Measurements from ENCODE around the gene SPCS2. TPM values are rescaled to one million over a fixed set of nuclear protein-coding genes. Genes with fewer than 3 reads are reported as not detected.

SPCS2 gene
- total RNA-seq, result 31.6 and 38.9 TPM in 2 replicates

GRCh38 chr11:74948898-74949752 lies at the start of gene SPCS2, which contains the start of gene XRRA1:
Gene SPCS2, plus strand, starts transcription at chr11:74949266. Its CDS starts 20 bp downstream, at chr11:74949286.
Gene XRRA1, minus strand, starts transcription at chr11:74949091. Its CDS starts 8,213 bp downstream, at chr11:74940878.

GRCh38 chr11:74988541-74989259 lies 39.6 kb downstream of the SPCS2 start, which contains the start of gene NEU3:
Gene NEU3, plus strand, starts transcription at chr11:74988933. Its CDS starts 128 bp downstream, at chr11:74989061.

Small RNA genes lying within 50 kb of the gene (small RNA-seq; reads per million reads assigned to genes)
- gene RNU6-216P, result not detected

Other genes starting within 250 kb of the SPCS2 start
- not detected in 2 replicates for gene CHRDL2, start 217.8 kb upstream of the SPCS2 start, total RNA-seq
- gene RNF169, start 200.4 kb upstream of the SPCS2 start, total RNA-seq, result 19.5 and 29.1 TPM in 2 replicates
- 7.0 and 23.3 TPM in 2 replicates for gene XRRA1, start 175 bp upstream of the SPCS2 start, total RNA-seq
- gene NEU3, start 39.7 kb downstream of the SPCS2 start, total RNA-seq, result 5.9 and 8.8 TPM in 2 replicates
- not detected in 2 replicates for gene OR2AT4, start 147.6 kb downstream of the SPCS2 start, total RNA-seq
- 0.59 TPM in 1 of 2 replicates, not detected in the other for gene SLCO2B1, start 201.8 kb downstream of the SPCS2 start, total RNA-seq